Measurements from ENCODE around the gene GALNT8. TPM values are rescaled to one million over a fixed set of nuclear protein-coding genes. Genes with fewer than 3 reads are reported as not detected.

Gene GALNT8
- polyA plus RNA-seq, 3 donors: 0.04 TPM; not detected in 2

DNA sequence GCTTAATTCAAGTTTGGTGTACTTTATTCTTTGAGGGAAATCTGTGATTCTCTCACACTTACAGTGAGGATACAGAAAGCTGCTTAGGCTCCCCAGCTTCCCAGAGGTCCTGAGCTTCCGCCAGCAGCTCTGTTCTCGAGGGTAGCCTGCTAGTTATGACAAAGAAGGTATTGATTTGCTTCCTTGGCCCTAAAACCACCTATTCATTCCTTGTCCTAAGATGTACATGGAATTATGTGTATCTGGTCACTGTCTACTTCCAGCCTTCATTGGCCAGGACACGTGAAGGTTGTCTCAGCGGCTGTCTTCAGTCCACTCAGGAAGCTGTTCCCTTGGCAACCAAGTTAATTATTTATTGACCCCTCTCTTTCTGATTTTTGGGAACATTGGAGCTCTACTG lies 55.7 kb downstream of the GALNT8 start:
- Mint-ChIP-seq H3K27ac (no peak overlapping the region), H3K4me1 (no peaks in the 10 kb centered on the region)

DNA sequence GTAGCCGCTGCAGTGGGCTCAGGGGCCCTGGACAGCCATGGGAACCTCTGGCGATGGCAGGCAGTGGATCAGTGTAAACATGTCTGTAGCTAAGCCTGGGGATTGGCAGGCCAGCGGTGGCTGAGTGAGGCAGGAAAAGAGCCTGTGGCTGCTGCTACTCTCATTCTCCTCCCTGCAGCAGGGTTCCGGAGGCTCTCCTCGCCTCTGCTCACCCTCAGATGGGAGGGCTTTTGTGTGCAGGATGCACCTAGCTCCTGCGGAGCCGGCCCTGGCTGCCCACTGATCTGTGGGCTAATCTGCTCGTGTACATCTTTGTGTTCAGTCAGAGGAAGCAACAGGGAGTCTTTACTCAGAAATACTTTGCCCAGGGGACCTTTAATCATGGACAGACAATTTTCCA lies 59.5 kb downstream of the GALNT8 start:
- Mint-ChIP-seq H3K4me1 (no peaks in the 10 kb centered on the region), H3K36me3 (no peaks in the 10 kb centered on the region), H3K4me3 (no peak overlapping the region), H3K9me3 (peaks cover 0 to 10% (median 3%) of the 10 kb centered on the region in 7 donors), H3K27me3 (ENCODE audit: low read depth in 3 of 3) (peaks cover 7 to 12% (median 11%) of the 10 kb centered on the region in 3 donors), H3K27ac (no peak overlapping the region)
- H3K79me2 ChIP-seq (ENCODE audit: insufficient read depth, low read length): no peaks in the 10 kb centered on the region
- no peaks in the 10 kb centered on the region for H3K4me1 ChIP-seq (ENCODE audit: control insufficient read depth in 1 of 2, insufficient read depth in 2 of 2, low read length in 2 of 2)
- no peaks in the 10 kb centered on the region for H4K20me1 ChIP-seq (ENCODE audit: insufficient read depth, low read length)
- no peaks in the 10 kb centered on the region for H3K36me3 ChIP-seq (replicated peaks in 1 of 2; ENCODE audit: control insufficient read depth in 1 of 2, insufficient read depth in 2 of 2, low read length in 2 of 2)
- H3K9ac ChIP-seq (ENCODE audit: insufficient read depth, low read length, poor library complexity, severe bottlenecking): no peak overlapping the region
- TF ChIP-seq, protein P1, sequence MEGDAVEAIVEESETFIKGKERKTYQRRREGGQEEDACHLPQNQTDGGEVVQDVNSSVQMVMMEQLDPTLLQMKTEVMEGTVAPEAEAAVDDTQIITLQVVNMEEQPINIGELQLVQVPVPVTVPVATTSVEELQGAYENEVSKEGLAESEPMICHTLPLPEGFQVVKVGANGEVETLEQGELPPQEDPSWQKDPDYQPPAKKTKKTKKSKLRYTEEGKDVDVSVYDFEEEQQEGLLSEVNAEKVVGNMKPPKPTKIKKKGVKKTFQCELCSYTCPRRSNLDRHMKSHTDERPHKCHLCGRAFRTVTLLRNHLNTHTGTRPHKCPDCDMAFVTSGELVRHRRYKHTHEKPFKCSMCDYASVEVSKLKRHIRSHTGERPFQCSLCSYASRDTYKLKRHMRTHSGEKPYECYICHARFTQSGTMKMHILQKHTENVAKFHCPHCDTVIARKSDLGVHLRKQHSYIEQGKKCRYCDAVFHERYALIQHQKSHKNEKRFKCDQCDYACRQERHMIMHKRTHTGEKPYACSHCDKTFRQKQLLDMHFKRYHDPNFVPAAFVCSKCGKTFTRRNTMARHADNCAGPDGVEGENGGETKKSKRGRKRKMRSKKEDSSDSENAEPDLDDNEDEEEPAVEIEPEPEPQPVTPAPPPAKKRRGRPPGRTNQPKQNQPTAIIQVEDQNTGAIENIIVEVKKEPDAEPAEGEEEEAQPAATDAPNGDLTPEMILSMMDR (IDR thresholded peaks at IDR 0.05): no peak
- no peak overlapping the region for H3K4me3 ChIP-seq (replicated peaks in 1 of 3; ENCODE audit: low read depth in 2 of 3, low read length in 3 of 3)
- no peak overlapping the region for H2AFZ ChIP-seq (ENCODE audit: insufficient read depth, low read depth, low read length, poor library complexity, severe bottlenecking)
- intact Hi-C loops (cut with micrococcal nuclease): no loop called here
- H3K27ac ChIP-seq (ENCODE audit: low read depth in 1 of 2, low read length in 2 of 2): no peak overlapping the region
- H3K27me3 ChIP-seq (ENCODE audit: control insufficient read depth in 2 of 2, insufficient read depth in 2 of 2, low read length in 2 of 2): peaks cover 0 to 4% of the 10 kb centered on the region in 2 donors
- WGBS (ENCODE audit: insufficient coverage): 79% methylated on average over 6 of the region's 8 CpGs
- H3K4me2 ChIP-seq (replicated peaks; ENCODE audit: extremely low read depth, low read length, poor library complexity, severe bottlenecking): no peak overlapping the region
- DNase-seq: no peak
- H3K9me3 ChIP-seq (replicated peaks in 1 of 2; ENCODE audit: control insufficient read depth in 1 of 2, insufficient read depth in 1 of 2, low read length in 2 of 2): peaks cover 3 to 4% of the 10 kb centered on the region in 2 donors

More for the DNA sequence above, 55.7 kb downstream of the GALNT8 start:
- H3K9me3 ChIP-seq (replicated peaks in 1 of 2; ENCODE audit: control insufficient read depth in 1 of 2, insufficient read depth in 1 of 2, low read length in 2 of 2): no peaks in the 10 kb centered on the region
- intact Hi-C loops (cut with micrococcal nuclease): no loop called here
- no peak overlapping the region for H3K9ac ChIP-seq (ENCODE audit: insufficient read depth, low read length, poor library complexity, severe bottlenecking)
- no peaks in the 10 kb centered on the region for H3K36me3 ChIP-seq (replicated peaks in 1 of 2; ENCODE audit: control insufficient read depth in 1 of 2, insufficient read depth in 2 of 2, low read length in 2 of 2)
- H3K27me3 Mint-ChIP-seq (ENCODE audit: low read depth in 3 of 3): peaks cover 6 to 13% (median 9%) of the 10 kb centered on the region in 3 donors
- no peak overlapping the region for H3K4me3 Mint-ChIP-seq
- H3K79me2 ChIP-seq (ENCODE audit: insufficient read depth, low read length): no peaks in the 10 kb centered on the region
- no peaks in the 10 kb centered on the region for H3K36me3 Mint-ChIP-seq
- no peaks in the 10 kb centered on the region for H4K20me1 ChIP-seq (ENCODE audit: insufficient read depth, low read length)
- no peaks in the 10 kb centered on the region for H3K4me1 ChIP-seq (ENCODE audit: control insufficient read depth in 1 of 2, insufficient read depth in 2 of 2, low read length in 2 of 2)
- H3K4me2 ChIP-seq (replicated peaks; ENCODE audit: extremely low read depth, low read length, poor library complexity, severe bottlenecking): no peak overlapping the region
- no peaks in the 10 kb centered on the region for H3K9me3 Mint-ChIP-seq
- no peak for DNase-seq
- H3K4me3 ChIP-seq (replicated peaks in 1 of 3; ENCODE audit: low read depth in 2 of 3, low read length in 3 of 3): no peak overlapping the region
- WGBS (ENCODE audit: insufficient coverage): no CpG with 5 or more reads among the region's 4 CpGs
- TF ChIP-seq, protein P1 (IDR thresholded peaks at IDR 0.05): no peak
- H3K27me3 ChIP-seq (ENCODE audit: control insufficient read depth in 2 of 2, insufficient read depth in 2 of 2, low read length in 2 of 2): peaks cover 0 to 4% of the 10 kb centered on the region in 2 donors
- H2AFZ ChIP-seq (ENCODE audit: insufficient read depth, low read depth, low read length, poor library complexity, severe bottlenecking): no peak overlapping the region
- H3K27ac ChIP-seq (ENCODE audit: low read depth in 1 of 2, low read length in 2 of 2): no peak overlapping the region
